Esophagus muscularis mucosa (tissue), 4 donors: Measurements from ENCODE around the gene RASGRF2. TPM values are rescaled to one million over a fixed set of nuclear protein-coding genes. Genes with fewer than 3 reads are reported as not detected.
A peak's percentile ranks its signal among the peaks of the same experiment; 100 is the strongest.

Experiments used
- DNase-seq: peaks from one replicate; pipeline ENCODE4 v3.0.0-alpha.2; 2017; ENCODE audit errors: extremely low spot score
- H3K27ac ChIP-seq, 4 donors: fragments of 200-600 bp; sonication (generic); replicated peaks in 1 of 4; 1 replicate in 3 of 4; 2 replicates in 1 of 4; pipeline ENCODE4 v1.5.1; 2016 to 2019; ENCODE audit warnings: mild to moderate bottlenecking in 1 of 4
- H3K27me3 ChIP-seq, 4 donors: fragments of 200-600 bp; sonication (generic); one replicate each; pipeline versions ENCODE4 v1.5.1 to v1.6.0; 2016 to 2019
- H3K36me3 ChIP-seq, 4 donors: fragments of 200-600 bp; sonication (generic); one replicate each; pipeline ENCODE4 v1.5.1; 2016 to 2019
- H3K4me1 ChIP-seq, 4 donors: fragments of 200-600 bp; sonication (generic); one replicate each; pipeline ENCODE4 v1.5.1; 2016 to 2019
- H3K4me3 ChIP-seq, 4 donors: fragments of 200-600 bp; sonication (generic); 1 replicate in 2 of 4; 2 replicates in 2 of 4; pipeline ENCODE4 v1.5.1; 2016 to 2019; ENCODE audit warnings: mild to moderate bottlenecking in 4 of 4, moderate library complexity in 1 of 4
- H3K9me3 ChIP-seq, 4 donors: fragments of 200-600 bp; sonication (generic); 1 replicate in 3 of 4; 2 replicates in 1 of 4; pipeline ENCODE4 v1.5.1; 2016 to 2019
- CTCF ChIP-seq, 3 experiments: fragments of 200-600 bp in 2 of 3; fragments of 450-650 bp in 1 of 3; sonication (generic) in 2 of 3; IDR thresholded peaks; one replicate each; pipeline ENCODE4 v1.5.1; 2017 to 2019; ENCODE audit warnings: antibody characterized with exemption in 3 of 3, mild to moderate bottlenecking in 2 of 3, moderate library complexity in 1 of 3
- EP300 ChIP-seq: sonication (generic); formaldehyde crosslinking; IDR thresholded peaks from one replicate; pipeline ENCODE4 v1.6.1; 2017; ENCODE audit warnings: antibody characterized with exemption
- POLR2A ChIP-seq: fragments of 450-650 bp; IDR thresholded peaks from one replicate; pipeline ENCODE4 v1.6.1; 2017; ENCODE audit warnings: antibody characterized with exemption, moderate library complexity, mild to moderate bottlenecking, low read depth
- POLR2AphosphoS5 ChIP-seq, 2 donors: sonication (generic); formaldehyde crosslinking; IDR thresholded peaks; one replicate each; pipeline ENCODE4 v1.6.1; 2017; ENCODE audit warnings: antibody characterized with exemption in 2 of 2
- WGBS: methylation state at CpG from one replicate; pipeline ENCODE4 v1.1.5; 2018; 5-methylcytosine and 5-hydroxymethylcytosine counted together
- intact Hi-C: fragments of 100-400 bp; cut with DNase I; formaldehyde crosslinking; loops from one replicate; pipeline ENCODE4 v1.15.1; 2023
- total RNA-seq, 4 donors: library from RNA; depleted of rRNA; stranded (reverse); fragments of >200 nt; gene quantifications; one replicate each; pipeline versions ENCODE4 v1.1.0 to v1.2.1, GENCODE V29; 2016

RASGRF2 gene
- total RNA-seq, 4 donors from 2014 or later = 4.2 to 7.6 (median 5.9) TPM

DNA sequence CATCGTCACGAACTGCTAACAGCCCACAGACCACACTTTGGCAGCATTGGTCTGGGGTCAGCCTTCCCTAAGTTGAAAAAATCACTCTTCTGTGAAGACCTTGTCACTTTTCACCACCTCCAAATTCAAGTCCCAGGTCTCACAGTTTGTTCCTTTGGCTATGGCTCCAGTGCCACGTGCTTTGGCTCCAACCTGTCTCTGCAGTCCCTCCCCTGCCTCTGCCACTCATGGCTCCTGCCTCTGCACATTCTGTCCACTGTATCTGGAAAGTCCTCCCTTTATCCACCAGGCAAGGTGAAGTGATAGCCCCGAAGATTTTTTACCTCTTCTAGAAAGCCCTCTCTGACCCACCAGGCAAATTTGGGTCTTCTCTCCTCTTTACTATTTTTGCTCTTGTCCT lies 278.3 kb downstream of the RASGRF2 start:
- Histone ChIP-seq H3K4me3 (no peak overlapping the region), H3K4me1 (peaks cover 28 to 47% (median 31%) of the 10 kb centered on the region in 4 donors), H3K9me3 (no peaks in the 10 kb centered on the region), H3K27me3 (no peaks in the 10 kb centered on the region), H3K36me3 (no peaks in the 10 kb centered on the region), H3K27ac (no peak overlapping the region)
- no peak for TF ChIP-seq POLR2A
- TF ChIP-seq CTCF (IDR thresholded peaks at IDR 0.05) = no peak
- no peak for TF ChIP-seq POLR2AphosphoS5 (IDR thresholded peaks at IDR 0.05)
- TF ChIP-seq EP300 = no peak
- DNase-seq = no peak
- intact Hi-C loops = no loop called here
- 96% methylated on average over 4 of the region's 4 CpGs for WGBS

GRCh38 chr5:81239613-81240012 lies 279.4 kb downstream of the RASGRF2 start:
- intact Hi-C loops = no loop called here
- no peak for TF ChIP-seq POLR2A
- TF ChIP-seq EP300 = no peak
- no peak for TF ChIP-seq POLR2AphosphoS5 (IDR thresholded peaks at IDR 0.05)
- no peak for TF ChIP-seq CTCF (IDR thresholded peaks at IDR 0.05)
- Histone ChIP-seq H3K4me1 (peaks cover 16 to 35% (median 25%) of the 10 kb centered on the region in 4 donors), H3K36me3 (no peaks in the 10 kb centered on the region), H3K9me3 (no peaks in the 10 kb centered on the region), H3K27ac (no peak overlapping the region), H3K4me3 (no peak overlapping the region), H3K27me3 (no peaks in the 10 kb centered on the region)
- no peak for DNase-seq
- WGBS = 74% methylated on average over 5 of the region's 5 CpGs

GRCh38 chr5:81241001-81241400 lies 280.8 kb downstream of the RASGRF2 start:
- Histone ChIP-seq H3K9me3 (no peaks in the 10 kb centered on the region), H3K27me3 (no peaks in the 10 kb centered on the region), H3K4me1 (peaks cover 3 to 29% (median 18%) of the 10 kb centered on the region in 4 donors), H3K36me3 (no peaks in the 10 kb centered on the region), H3K4me3 (no peak overlapping the region), H3K27ac (no peak overlapping the region)
- no peak for TF ChIP-seq POLR2A
- no peak for TF ChIP-seq EP300
- no peak for TF ChIP-seq POLR2AphosphoS5 (IDR thresholded peaks at IDR 0.05)
- no peak for TF ChIP-seq CTCF (IDR thresholded peaks at IDR 0.05)
- DNase-seq = peak; percentile 55
- intact Hi-C loops = no loop called here
- 40% methylated on average over 5 of the region's 5 CpGs for WGBS

DNA sequence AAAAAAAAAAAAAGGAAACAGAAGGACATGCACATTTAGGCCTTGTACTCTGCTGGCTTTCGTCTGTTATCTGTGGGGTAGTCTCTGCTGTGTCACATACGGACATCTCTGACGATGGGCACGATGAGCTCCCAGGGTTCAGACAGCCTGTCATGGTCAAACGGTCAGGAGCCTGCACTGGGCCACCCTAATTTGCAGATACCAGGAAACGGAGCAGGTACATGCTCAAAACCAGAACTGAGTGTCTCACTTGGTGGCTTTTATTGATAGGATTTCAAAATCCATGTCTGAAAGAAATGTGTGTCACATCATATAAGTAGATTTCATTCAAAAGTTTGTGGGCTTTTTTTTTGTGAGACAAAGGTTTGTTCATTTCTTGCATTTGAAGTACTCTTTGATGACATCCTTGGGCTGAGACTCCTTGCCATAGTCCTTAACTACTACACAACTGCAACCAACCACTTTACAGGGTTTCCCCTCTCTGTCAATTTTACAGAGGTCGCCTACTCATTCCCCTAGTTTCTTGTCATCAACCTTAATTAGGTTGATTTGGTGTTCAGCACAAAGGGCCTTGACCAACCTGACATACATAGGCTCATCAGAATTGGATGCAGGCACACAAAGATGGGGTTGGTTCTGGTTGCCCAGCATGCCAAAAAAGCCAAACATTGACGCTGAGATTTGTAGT lies 281.9 kb downstream of the RASGRF2 start:
- peak; percentile 47 for DNase-seq

More for the DNA sequence above, 281.9 kb downstream of the RASGRF2 start:
- Histone ChIP-seq H3K9me3 (no peaks in the 10 kb centered on the region), H3K4me3 (no peak overlapping the region), H3K27me3 (no peaks in the 10 kb centered on the region), H3K36me3 (no peaks in the 10 kb centered on the region), H3K27ac (no peak overlapping the region), H3K4me1 (peaks cover 3 to 40% (median 26%) of the 10 kb centered on the region in 4 donors)
- WGBS = 91% methylated on average over 8 of the region's 8 CpGs
- intact Hi-C loops = no loop called here
- TF ChIP-seq EP300 = no peak
- no peak for TF ChIP-seq POLR2AphosphoS5 (IDR thresholded peaks at IDR 0.05)
- no peak for TF ChIP-seq POLR2A
- no peak for TF ChIP-seq CTCF (IDR thresholded peaks at IDR 0.05)
